Activated CD4-positive, alpha-beta memory T cell treated with anti-CD3 and anti-CD28 coated beads for 36 hours (primary cell): Measurements from ENCODE around the gene ZBTB20. TPM values are rescaled to one million over a fixed set of nuclear protein-coding genes. Genes with fewer than 3 reads are reported as not detected.

Experiments used
- CTCF ChIA-PET: fragments of 350-600 bp; sonication (Branson Sonifier 250); formaldehyde crosslinking; loops from one replicate; lab custom pipeline; 2021; ENCODE audit warnings: antibody characterized with exemption, inconsistent platforms; lab: Charles Lee
- POLR2A ChIA-PET: fragments of 350-600 bp; sonication (Branson Sonifier 250); formaldehyde crosslinking; loops from one replicate; lab custom pipeline; 2021; ENCODE audit warnings: antibody characterized with exemption; lab: Charles Lee
- DNase-seq: peaks from one replicate; pipeline ENCODE4 v3.0.0-alpha.2; 2020
- H3K27ac Mint-ChIP-seq: one replicate; pipeline ENCODE4 v1.8.0; 2021; ENCODE audit warnings: mixed read lengths
- H3K27me3 Mint-ChIP-seq: one replicate; pipeline ENCODE4 v1.8.0; 2021; ENCODE audit warnings: mixed read lengths
- H3K36me3 Mint-ChIP-seq: one replicate; pipeline ENCODE4 v1.8.0; 2021; ENCODE audit warnings: mixed read lengths
- H3K4me1 Mint-ChIP-seq: one replicate; pipeline ENCODE4 v1.8.0; 2021; ENCODE audit warnings: low read depth, mixed read lengths
- H3K4me3 Mint-ChIP-seq: one replicate; pipeline ENCODE4 v1.8.0; 2021; ENCODE audit warnings: mild to moderate bottlenecking, mixed read lengths
- H3K9me3 Mint-ChIP-seq: one replicate; pipeline ENCODE4 v1.8.0; 2021; ENCODE audit warnings: mixed read lengths
- intact Hi-C: fragments of 100-400 bp; cut with micrococcal nuclease; formaldehyde crosslinking; loops from one replicate; pipeline ENCODE4 v1.15.1; 2023
- total RNA-seq, 2 experiments: library from RNA; stranded (reverse); gene quantifications; one replicate each; pipeline ENCODE4 v1.2.3, GENCODE V29; 2021

Gene ZBTB20
- total RNA-seq, 2 experiments from 2014 or later = 4.4 to 5.4 TPM

DNA sequence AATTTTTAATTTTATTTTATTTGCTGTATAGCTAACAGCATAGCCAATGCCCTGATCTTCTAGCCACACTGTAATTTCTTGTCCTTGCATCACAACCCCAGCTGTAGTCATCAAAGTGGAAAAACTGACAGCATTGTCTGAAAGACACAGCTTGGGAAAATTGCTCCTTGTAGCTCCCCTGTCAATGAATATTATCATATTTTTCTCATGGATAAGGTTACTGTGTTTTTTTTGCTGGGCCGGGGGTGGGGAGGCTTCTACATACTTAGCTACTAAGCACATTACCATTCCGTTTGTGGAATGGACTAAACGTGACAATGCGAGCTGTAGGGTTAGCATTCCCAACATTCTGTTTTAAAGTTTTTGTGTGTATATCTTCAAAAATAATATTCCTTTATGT, 472.0 kb downstream of the ZBTB20 start:
- H3K36me3 Mint-ChIP-seq = peaks cover 6% of the 10 kb centered on the region
- DNase-seq = no peak
- H3K4me1 Mint-ChIP-seq = no peaks in the 10 kb centered on the region
- no peak overlapping the region for H3K4me3 Mint-ChIP-seq
- intact Hi-C loops = no loop called here
- peaks cover 4% of the 10 kb centered on the region for H3K9me3 Mint-ChIP-seq
- POLR2A ChIA-PET = no interaction called here
- no peak overlapping the region for H3K27ac Mint-ChIP-seq
- H3K27me3 Mint-ChIP-seq = no peaks in the 10 kb centered on the region
- CTCF ChIA-PET = no interaction called here

DNA sequence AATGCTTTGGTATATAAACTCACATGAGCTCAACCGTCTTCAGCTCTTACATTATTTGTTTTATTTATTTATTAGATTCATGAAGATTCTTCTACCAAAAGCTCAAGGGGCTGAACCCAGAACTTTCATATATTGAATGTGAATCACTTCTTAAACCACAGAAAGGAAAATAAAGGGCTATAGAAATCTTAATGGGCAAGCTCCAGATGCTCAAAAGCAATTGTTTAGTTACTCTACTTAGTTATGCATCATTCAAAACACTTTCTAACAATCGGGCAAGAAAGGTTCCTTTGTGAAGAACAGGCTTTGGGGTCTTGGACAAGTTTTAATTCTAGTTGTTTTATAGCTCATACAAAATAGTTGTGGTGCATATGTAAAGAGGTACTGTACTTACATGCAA, 473.1 kb downstream of the ZBTB20 start:
- POLR2A ChIA-PET = no interaction called here
- no peaks in the 10 kb centered on the region for H3K4me1 Mint-ChIP-seq

DNA sequence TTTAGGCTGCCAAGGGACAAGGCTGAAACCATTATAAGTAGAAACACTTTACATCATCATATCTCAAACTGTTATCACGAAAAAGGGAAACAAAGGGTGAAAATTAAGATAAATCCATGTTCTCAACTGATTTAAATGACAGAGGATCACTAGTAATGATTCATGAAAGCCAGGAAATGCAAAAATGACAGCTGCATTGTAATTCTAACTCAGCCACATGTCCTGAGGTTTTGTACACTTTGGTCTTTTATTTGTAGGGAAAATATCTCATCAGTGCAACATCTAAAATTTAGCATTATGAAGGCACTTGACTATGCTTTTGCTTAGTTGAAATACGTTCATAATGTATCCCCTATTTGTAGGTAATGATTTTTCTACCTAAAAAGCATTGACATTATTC, 473.6 kb downstream of the ZBTB20 start:
- Mint-ChIP-seq H3K4me1 (no peaks in the 10 kb centered on the region), H3K9me3 (no peaks in the 10 kb centered on the region), H3K27ac (no peak overlapping the region), H3K27me3 (no peaks in the 10 kb centered on the region), H3K36me3 (no peaks in the 10 kb centered on the region), H3K4me3 (no peak overlapping the region)
- CTCF ChIA-PET = no interaction called here
- POLR2A ChIA-PET = no interaction called here
- DNase-seq = no peak
- intact Hi-C loops = no loop called here

More for the DNA sequence above, 473.1 kb downstream of the ZBTB20 start:
- H3K9me3 Mint-ChIP-seq = no peaks in the 10 kb centered on the region
- DNase-seq = no peak
- H3K36me3 Mint-ChIP-seq = no peaks in the 10 kb centered on the region
- H3K27me3 Mint-ChIP-seq = no peaks in the 10 kb centered on the region
- CTCF ChIA-PET = interaction anchor here (0.6 kb wide), 1 partner anchor 134 kb away, joined by 3 read pairs; no protein-coding TSS in a partner anchor
- no peak overlapping the region for H3K27ac Mint-ChIP-seq
- no peak overlapping the region for H3K4me3 Mint-ChIP-seq
- intact Hi-C loops = no loop called here

DNA sequence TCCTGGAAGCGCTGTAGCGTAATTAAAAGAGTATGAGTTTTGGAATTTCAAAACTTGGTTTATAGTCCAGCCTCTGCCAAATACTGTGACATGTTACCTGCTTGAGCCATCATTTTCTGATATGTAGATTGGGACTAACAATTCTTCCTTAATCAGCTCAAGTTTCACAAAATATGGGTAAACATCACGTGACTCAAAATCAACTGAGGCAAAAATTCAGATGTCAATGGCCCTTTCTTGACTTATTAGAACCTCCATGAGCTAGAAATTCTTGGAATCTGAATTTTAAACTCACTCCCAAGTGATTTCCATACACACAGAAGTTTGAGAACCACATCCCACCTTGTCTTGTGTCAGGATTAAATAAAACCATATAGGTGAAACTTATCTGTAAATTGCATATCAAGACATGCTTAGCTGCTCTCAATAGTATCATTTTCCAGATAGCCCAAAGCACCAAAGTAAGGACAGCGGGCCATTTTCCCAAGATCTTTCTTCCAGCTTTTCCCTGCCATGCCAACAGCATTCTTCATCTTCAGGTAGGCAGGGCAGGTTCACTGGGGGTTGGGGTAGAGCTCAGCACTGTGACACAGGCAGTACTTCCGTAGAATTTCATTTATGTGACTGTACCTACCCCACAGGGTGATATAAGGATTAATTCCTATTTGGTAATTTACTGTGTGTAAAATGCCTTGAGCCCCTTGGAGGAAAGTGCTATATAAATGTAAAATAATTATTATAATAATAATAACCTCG, 474.2 kb downstream of the ZBTB20 start:
- intact Hi-C loops = no loop called here
- ChIA-PET CTCF (no interaction called here), POLR2A (no interaction called here)
- H3K27ac Mint-ChIP-seq = no peak overlapping the region
- H3K9me3 Mint-ChIP-seq = no peaks in the 10 kb centered on the region
- H3K36me3 Mint-ChIP-seq = no peaks in the 10 kb centered on the region
- H3K4me3 Mint-ChIP-seq = no peak overlapping the region
- no peak for DNase-seq
- no peaks in the 10 kb centered on the region for H3K27me3 Mint-ChIP-seq
- H3K4me1 Mint-ChIP-seq = no peaks in the 10 kb centered on the region

DNA sequence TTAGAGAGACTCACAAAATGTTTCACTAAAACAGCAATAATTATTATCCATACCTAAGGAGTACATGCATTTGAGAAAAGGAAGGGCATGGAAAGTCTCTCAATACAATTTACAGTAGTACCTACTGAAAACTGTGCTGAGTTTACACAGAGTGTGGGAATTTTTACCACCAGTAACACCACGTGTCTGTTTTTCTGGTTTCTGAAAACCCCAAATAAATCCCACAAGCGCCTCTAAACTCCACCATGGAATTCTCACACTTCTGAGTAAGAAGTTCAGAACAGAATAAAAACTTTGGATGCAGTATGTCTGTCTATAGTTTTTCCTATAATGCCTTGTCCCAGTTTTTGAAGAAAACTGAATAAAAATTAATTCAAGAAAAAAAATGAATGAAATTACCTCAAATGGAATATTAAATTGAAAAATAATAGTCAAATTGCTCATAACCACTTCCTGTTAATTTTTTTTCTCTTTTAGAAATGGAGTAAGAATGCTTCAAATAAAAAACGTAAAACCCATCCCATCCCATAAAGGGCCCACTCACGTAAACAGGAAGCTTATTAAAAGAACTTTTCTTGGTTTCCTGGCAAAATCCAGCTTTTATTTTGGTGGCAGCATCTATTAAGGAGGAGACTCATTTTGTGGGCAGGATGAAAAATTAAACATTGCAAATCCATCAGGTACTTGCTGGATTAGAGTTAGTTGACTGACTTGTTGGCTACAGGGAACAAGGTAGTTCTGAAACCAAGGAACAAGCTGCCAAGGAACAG, 475.2 kb downstream of the ZBTB20 start:
- no peak overlapping the region for H3K27ac Mint-ChIP-seq
- DNase-seq = no peak
- intact Hi-C loops = no loop called here
- no peaks in the 10 kb centered on the region for H3K4me1 Mint-ChIP-seq
- ChIA-PET POLR2A (no interaction called here), CTCF (no interaction called here)
- H3K4me3 Mint-ChIP-seq = no peak overlapping the region
- no peaks in the 10 kb centered on the region for H3K9me3 Mint-ChIP-seq
- no peaks in the 10 kb centered on the region for H3K27me3 Mint-ChIP-seq
- H3K36me3 Mint-ChIP-seq = no peaks in the 10 kb centered on the region

DNA sequence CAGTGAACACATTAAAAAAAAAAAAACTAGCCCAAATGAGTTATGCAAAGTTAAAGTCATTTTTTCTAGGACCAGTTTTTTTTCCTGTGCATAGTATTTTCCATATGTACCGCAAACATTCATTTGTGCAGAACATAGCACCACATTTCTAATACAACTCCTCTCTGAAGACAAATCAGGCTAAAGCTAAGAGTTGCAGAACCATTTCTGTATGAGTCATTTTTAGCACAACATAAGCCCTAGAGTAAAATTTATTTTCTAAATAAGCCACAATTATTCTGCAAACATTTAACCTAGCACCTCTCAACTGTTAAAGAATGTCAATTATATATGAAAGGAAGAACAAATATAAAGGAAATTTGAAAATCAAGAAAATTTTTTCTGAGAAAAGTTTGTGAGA, 477.5 kb downstream of the ZBTB20 start:
- POLR2A ChIA-PET = no interaction called here

GRCh38 chr3:114668099-114668498, 479.0 kb downstream of the ZBTB20 start:
- Mint-ChIP-seq H3K36me3 (peaks cover 12% of the 10 kb centered on the region), H3K4me3 (no peak overlapping the region), H3K9me3 (peaks cover 13% of the 10 kb centered on the region), H3K4me1 (no peaks in the 10 kb centered on the region), H3K27me3 (no peaks in the 10 kb centered on the region), H3K27ac (no peak overlapping the region)
- ChIA-PET POLR2A (no interaction called here), CTCF (no interaction called here)
- intact Hi-C loops = no loop called here
- DNase-seq = no peak

More for the DNA sequence above, 477.5 kb downstream of the ZBTB20 start:
- intact Hi-C loops = no loop called here
- CTCF ChIA-PET = no interaction called here
- peaks cover 3% of the 10 kb centered on the region for H3K36me3 Mint-ChIP-seq
- H3K4me3 Mint-ChIP-seq = no peak overlapping the region
- DNase-seq = no peak
- no peak overlapping the region for H3K27ac Mint-ChIP-seq
- no peaks in the 10 kb centered on the region for H3K27me3 Mint-ChIP-seq
- no peaks in the 10 kb centered on the region for H3K4me1 Mint-ChIP-seq
- peaks cover 4% of the 10 kb centered on the region for H3K9me3 Mint-ChIP-seq

- intact Hi-C loops = no loop called here
- ChIA-PET POLR2A (no interaction called here), CTCF (no interaction called here)
- Mint-ChIP-seq H3K27ac (no peak overlapping the region), H3K36me3 (peaks cover 15% of the 10 kb centered on the region), H3K9me3 (peaks cover 13% of the 10 kb centered on the region), H3K4me3 (no peak overlapping the region), H3K4me1 (no peaks in the 10 kb centered on the region), H3K27me3 (no peaks in the 10 kb centered on the region)
- DNase-seq = no peak
These were observed 480.5 kb downstream of the ZBTB20 start for GRCh38 chr3:114666623-114667022.

- no peak for DNase-seq
- Mint-ChIP-seq H3K4me1 (no peaks in the 10 kb centered on the region), H3K36me3 (peaks cover 24% of the 10 kb centered on the region), H3K27me3 (no peaks in the 10 kb centered on the region), H3K9me3 (peaks cover 13% of the 10 kb centered on the region), H3K27ac (no peak overlapping the region), H3K4me3 (no peak overlapping the region)
- ChIA-PET POLR2A (no interaction called here), CTCF (no interaction called here)
- intact Hi-C loops = no loop called here
These were observed 483.1 kb downstream of the ZBTB20 start for GRCh38 chr3:114664006-114664405.

DNA sequence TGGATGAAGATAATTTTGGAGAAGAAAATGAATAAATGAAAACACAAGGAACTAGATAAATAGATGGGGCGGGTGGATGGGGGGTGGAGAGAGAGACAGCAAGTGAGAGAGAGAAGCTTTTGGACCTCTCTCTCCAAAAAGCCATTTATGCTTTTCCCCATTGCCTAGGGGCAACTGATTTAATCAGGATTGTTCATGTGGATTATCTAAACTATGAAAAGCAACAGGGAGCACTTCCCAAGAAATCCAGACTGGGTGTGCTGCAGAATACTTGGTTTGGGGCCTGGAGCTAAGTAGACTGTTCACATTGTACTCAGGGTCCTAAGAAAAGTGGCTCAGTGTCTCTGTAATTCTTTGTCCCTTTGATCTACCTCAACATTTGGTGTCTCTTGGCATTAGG, 486.3 kb downstream of the ZBTB20 start:
- no peak for DNase-seq
- H3K36me3 Mint-ChIP-seq = peaks cover 24% of the 10 kb centered on the region
- no peaks in the 10 kb centered on the region for H3K27me3 Mint-ChIP-seq
- no peak overlapping the region for H3K27ac Mint-ChIP-seq
- peaks cover 13% of the 10 kb centered on the region for H3K9me3 Mint-ChIP-seq
- ChIA-PET POLR2A (no interaction called here), CTCF (no interaction called here)
- no peaks in the 10 kb centered on the region for H3K4me1 Mint-ChIP-seq
- intact Hi-C loops = no loop called here
- H3K4me3 Mint-ChIP-seq = no peak overlapping the region

- POLR2A ChIA-PET = no interaction called here
- DNase-seq = no peak
- Mint-ChIP-seq H3K27ac (no peak overlapping the region), H3K27me3 (no peaks in the 10 kb centered on the region), H3K4me1 (no peaks in the 10 kb centered on the region), H3K9me3 (peaks cover 13% of the 10 kb centered on the region), H3K36me3 (peaks cover 24% of the 10 kb centered on the region), H3K4me3 (no peak overlapping the region)
- intact Hi-C loops = no loop called here
- CTCF ChIA-PET = no interaction called here
These were observed 487.0 kb downstream of the ZBTB20 start for GRCh38 chr3:114660124-114660523.

DNA sequence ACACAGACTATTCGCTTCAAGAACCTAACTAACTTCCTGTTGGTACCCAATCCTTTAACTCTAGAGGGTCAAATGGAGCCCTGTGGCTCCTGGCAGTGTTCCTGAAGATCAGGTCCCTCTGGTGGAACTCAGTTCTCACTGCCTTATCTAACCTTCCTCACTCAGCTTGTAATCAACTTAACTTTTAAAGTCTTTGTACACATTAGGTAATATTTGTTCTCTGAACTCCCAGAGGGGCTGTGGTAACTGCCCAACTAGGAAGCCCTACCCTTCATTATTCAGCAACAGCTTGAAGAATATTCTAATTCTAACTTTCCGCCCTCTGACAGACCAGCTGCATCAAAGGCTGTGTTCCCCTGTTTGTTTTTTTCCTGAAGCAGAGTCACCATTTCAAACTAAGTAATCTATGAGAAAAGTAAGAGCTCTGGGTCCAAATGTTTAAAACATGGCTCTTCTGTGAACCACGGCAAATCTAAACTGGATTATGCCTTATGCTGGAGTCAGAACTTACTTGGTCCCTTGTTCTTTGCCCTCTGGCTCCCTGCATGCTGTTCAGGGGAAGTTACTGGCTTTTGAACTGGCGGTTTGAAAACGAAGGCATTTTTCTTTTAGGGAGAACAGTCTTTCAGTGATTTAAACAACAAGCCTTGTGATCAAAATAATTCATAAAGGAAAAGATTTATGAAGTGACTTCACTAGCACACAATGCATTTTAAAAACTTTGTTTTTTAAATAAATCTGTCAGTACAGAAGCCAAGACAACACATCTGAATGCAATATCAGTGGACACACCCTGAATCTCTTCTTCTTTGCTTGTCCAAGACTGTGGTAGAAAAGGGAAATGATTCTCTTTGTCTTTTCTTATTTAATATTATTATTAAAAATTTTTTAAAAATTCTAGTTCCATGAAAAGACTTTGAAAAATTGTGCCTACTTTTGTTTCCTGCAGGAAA, 487.7 kb downstream of the ZBTB20 start:
- Mint-ChIP-seq H3K9me3 (peaks cover 6% of the 10 kb centered on the region), H3K4me3 (no peak overlapping the region), H3K27ac (no peak overlapping the region), H3K4me1 (no peaks in the 10 kb centered on the region), H3K27me3 (no peaks in the 10 kb centered on the region), H3K36me3 (peaks cover 19% of the 10 kb centered on the region)
- intact Hi-C loops = no loop called here
- POLR2A ChIA-PET = no interaction called here
- no peak for DNase-seq
- CTCF ChIA-PET = no interaction called here
